GM12801 (cell line): ENCODE results near the gene FBLN1.

Source experiments
- CTCF ChIP-seq: IDR thresholded peaks from one replicate; pipeline ENCODE4 v1.5.1; 2011; ENCODE audit warnings: control low read depth; ENCODE audit not compliant: insufficient read length; ENCODE audit errors: extremely low read depth

FBLN1 gene

GRCh38 chr22:45617948-45618347 is 115.3 kb downstream of the FBLN1 start:
- TF ChIP-seq CTCF = no peak

GRCh38 chr22:45620706-45621105 is 118.0 kb downstream of the FBLN1 start:
- TF ChIP-seq CTCF = no peak

- no peak for TF ChIP-seq CTCF
These were observed 119.3 kb downstream of the FBLN1 start for GRCh38 chr22:45621836-45622600.

GRCh38 chr22:45626198-45626651 is 123.5 kb downstream of the FBLN1 start:
- TF ChIP-seq CTCF = no peak

GRCh38 chr22:45627489-45628233 is 125.0 kb downstream of the FBLN1 start:
- TF ChIP-seq CTCF = no peak

- no peak for TF ChIP-seq CTCF
These were observed 125.8 kb downstream of the FBLN1 start for GRCh38 chr22:45628515-45628914.

GRCh38 chr22:45629469-45630089 is 126.9 kb downstream of the FBLN1 start:
- no peak for TF ChIP-seq CTCF
